Uterus (tissue), 4 donors: ENCODE measurements around the gene CCDC178. TPM values are rescaled to one million over a fixed set of nuclear protein-coding genes. Genes with fewer than 3 reads are reported as not detected.

Experiments used
- DNase-seq, 2 donors: peaks; one replicate each; pipeline ENCODE4 v3.0.0-alpha.2; 2019 to 2020
- H3K27ac ChIP-seq, 2 donors: fragments of 200-600 bp; sonication (generic); 1 replicate in 1 of 2; 2 replicates in 1 of 2; pipeline ENCODE4 v1.5.1; 2016 to 2018
- H3K27me3 ChIP-seq, 2 donors: fragments of 200-600 bp; sonication (generic); one replicate each; pipeline ENCODE4 v1.5.1; 2018 to 2019; ENCODE audit warnings: control low read depth in 1 of 2
- H3K36me3 ChIP-seq, 2 donors: fragments of 200-600 bp; sonication (generic); one replicate each; pipeline ENCODE4 v1.5.1; 2019; ENCODE audit warnings: control low read depth in 1 of 2
- H3K4me1 ChIP-seq, 2 donors: fragments of 200-600 bp; sonication (generic); one replicate each; pipeline ENCODE4 v1.5.1; 2018 to 2019; ENCODE audit warnings: control low read depth in 1 of 2
- H3K4me3 ChIP-seq, 2 donors: fragments of 200-600 bp; sonication (generic); 1 replicate in 1 of 2; 2 replicates in 1 of 2; pipeline ENCODE4 v1.5.1; 2018 to 2019; ENCODE audit warnings: mild to moderate bottlenecking in 1 of 2
- H3K9me3 ChIP-seq, 2 donors: fragments of 200-600 bp; sonication (generic); one replicate each; pipeline ENCODE4 v1.5.1; 2019; ENCODE audit warnings: control low read depth in 1 of 2
- POLR2A ChIP-seq, 2 donors: fragments of 450-650 bp; IDR thresholded peaks; one replicate each; pipeline ENCODE4 v1.6.1; 2016; ENCODE audit warnings: antibody characterized with exemption in 2 of 2, mild to moderate bottlenecking in 1 of 2, moderate library complexity in 1 of 2
- intact Hi-C: fragments of 100-400 bp; cut with DNase I; formaldehyde crosslinking; loops from one replicate; pipeline ENCODE4 v1.15.1; 2023; ENCODE audit warnings: low total_unique reads
- total RNA-seq, 4 donors: library from RNA; depleted of rRNA in 3 of 4; stranded (reverse); fragments of >200 nt in 3 of 4; gene quantifications; one replicate each; pipeline versions ENCODE4 v1.1.0 to v1.2.4, GENCODE V29; 2014 to 2023
- TF ChIP-seq, protein P1 (sequence below), 4 experiments: fragments of 200-600 bp in 2 of 4; fragments of 450-650 bp in 2 of 4; sonication (generic) in 2 of 4; IDR thresholded peaks; one replicate each; pipeline ENCODE4 v1.5.1; 2016 to 2019; ENCODE audit warnings: antibody characterized with exemption in 4 of 4, mild to moderate bottlenecking in 2 of 4, moderate library complexity in 1 of 4
- donor health status: DM: yes; HTN: yes; CAD: no.

Gene CCDC178
- total RNA-seq, 4 donors from 2014 or later = 1.0 to 28.7 (median 8.8) TPM

GRCh38 chr18:33040213-33040612 is 400.3 kb downstream of the CCDC178 start:
- Histone ChIP-seq H3K27ac (no peak overlapping the region), H3K4me3 (no peak overlapping the region), H3K36me3 (no peaks in the 10 kb centered on the region), H3K27me3 (no peaks in the 10 kb centered on the region), H3K4me1 (no peaks in the 10 kb centered on the region), H3K9me3 (no peaks in the 10 kb centered on the region)
- DNase-seq = no peak
- no peak for TF ChIP-seq POLR2A (IDR thresholded peaks at IDR 0.05)
- TF ChIP-seq, protein P1, sequence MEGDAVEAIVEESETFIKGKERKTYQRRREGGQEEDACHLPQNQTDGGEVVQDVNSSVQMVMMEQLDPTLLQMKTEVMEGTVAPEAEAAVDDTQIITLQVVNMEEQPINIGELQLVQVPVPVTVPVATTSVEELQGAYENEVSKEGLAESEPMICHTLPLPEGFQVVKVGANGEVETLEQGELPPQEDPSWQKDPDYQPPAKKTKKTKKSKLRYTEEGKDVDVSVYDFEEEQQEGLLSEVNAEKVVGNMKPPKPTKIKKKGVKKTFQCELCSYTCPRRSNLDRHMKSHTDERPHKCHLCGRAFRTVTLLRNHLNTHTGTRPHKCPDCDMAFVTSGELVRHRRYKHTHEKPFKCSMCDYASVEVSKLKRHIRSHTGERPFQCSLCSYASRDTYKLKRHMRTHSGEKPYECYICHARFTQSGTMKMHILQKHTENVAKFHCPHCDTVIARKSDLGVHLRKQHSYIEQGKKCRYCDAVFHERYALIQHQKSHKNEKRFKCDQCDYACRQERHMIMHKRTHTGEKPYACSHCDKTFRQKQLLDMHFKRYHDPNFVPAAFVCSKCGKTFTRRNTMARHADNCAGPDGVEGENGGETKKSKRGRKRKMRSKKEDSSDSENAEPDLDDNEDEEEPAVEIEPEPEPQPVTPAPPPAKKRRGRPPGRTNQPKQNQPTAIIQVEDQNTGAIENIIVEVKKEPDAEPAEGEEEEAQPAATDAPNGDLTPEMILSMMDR (IDR thresholded peaks at IDR 0.05) = no peak
- intact Hi-C loops = no loop called here

DNA sequence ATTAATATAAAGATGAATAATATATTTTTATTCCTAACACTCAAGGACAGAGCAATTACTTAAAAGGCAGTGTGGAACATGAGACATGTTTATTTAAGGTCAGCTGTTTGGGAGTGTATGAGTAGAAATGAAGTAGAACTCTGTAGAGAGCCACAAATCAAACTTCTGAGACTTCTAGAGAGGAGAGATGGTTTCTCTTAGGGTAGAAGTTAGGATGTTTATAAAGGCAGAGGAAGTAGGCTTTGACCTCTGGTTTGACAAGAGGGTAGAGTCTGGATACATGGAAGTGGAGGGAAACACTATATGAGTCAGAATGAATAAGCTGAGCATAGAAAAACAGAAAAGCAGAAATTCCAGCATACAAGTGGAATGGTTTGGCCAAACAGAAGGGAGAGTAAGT is 405.6 kb downstream of the CCDC178 start:
- H3K36me3 ChIP-seq = no peaks in the 10 kb centered on the region
- H3K27me3 ChIP-seq = no peaks in the 10 kb centered on the region
- no peak overlapping the region for H3K4me3 ChIP-seq
- H3K4me1 ChIP-seq = no peaks in the 10 kb centered on the region
- intact Hi-C loops = no loop called here
- DNase-seq = no peak
- TF ChIP-seq, protein P1 (IDR thresholded peaks at IDR 0.05) = no peak
- no peak for TF ChIP-seq POLR2A (IDR thresholded peaks at IDR 0.05)
- H3K27ac ChIP-seq = no peak overlapping the region
- no peaks in the 10 kb centered on the region for H3K9me3 ChIP-seq

- Histone ChIP-seq H3K27me3 (no peaks in the 10 kb centered on the region), H3K4me1 (no peaks in the 10 kb centered on the region), H3K4me3 (no peak overlapping the region), H3K36me3 (no peaks in the 10 kb centered on the region), H3K27ac (no peak overlapping the region), H3K9me3 (no peaks in the 10 kb centered on the region)
- no peak for DNase-seq
- no peak for TF ChIP-seq POLR2A (IDR thresholded peaks at IDR 0.05)
- TF ChIP-seq, protein P1 (IDR thresholded peaks at IDR 0.05) = no peak
- intact Hi-C loops = no loop called here
Observed at GRCh38 chr18:33034212-33034611, 406.3 kb downstream of the CCDC178 start.

DNA sequence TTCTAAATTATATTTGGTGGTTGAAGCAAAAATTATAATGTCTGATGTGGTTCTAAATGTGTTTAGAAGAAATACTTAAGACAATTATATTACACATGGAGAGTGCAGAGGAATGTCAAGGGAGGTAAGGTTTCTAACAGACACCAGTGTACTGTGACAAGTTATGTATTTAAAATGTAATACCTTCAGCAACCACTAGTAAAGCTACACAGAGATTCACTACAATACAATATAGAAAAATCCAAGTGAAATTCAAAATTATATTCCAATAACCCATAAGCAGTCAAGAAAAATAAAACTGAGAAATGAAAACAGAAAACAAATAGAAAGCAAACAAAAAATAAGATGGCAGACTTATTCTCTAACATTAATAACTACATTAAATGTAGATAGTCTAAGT is 418.2 kb downstream of the CCDC178 start:
- Histone ChIP-seq H3K4me3 (no peak overlapping the region), H3K36me3 (no peaks in the 10 kb centered on the region), H3K4me1 (no peaks in the 10 kb centered on the region), H3K27me3 (no peaks in the 10 kb centered on the region), H3K27ac (no peak overlapping the region), H3K9me3 (no peaks in the 10 kb centered on the region)
- DNase-seq = no peak
- intact Hi-C loops = no loop called here
- TF ChIP-seq, protein P1 (IDR thresholded peaks at IDR 0.05) = no peak
- TF ChIP-seq POLR2A (IDR thresholded peaks at IDR 0.05) = no peak

GRCh38 chr18:33020877-33021276 is 419.6 kb downstream of the CCDC178 start:
- H3K27ac ChIP-seq = no peak overlapping the region
- no peaks in the 10 kb centered on the region for H3K27me3 ChIP-seq
- H3K4me3 ChIP-seq = no peak overlapping the region
- no peak for TF ChIP-seq POLR2A (IDR thresholded peaks at IDR 0.05)
- H3K4me1 ChIP-seq = no peaks in the 10 kb centered on the region
- no peaks in the 10 kb centered on the region for H3K9me3 ChIP-seq
- no peak for DNase-seq
- intact Hi-C loops = no loop called here
- H3K36me3 ChIP-seq = no peaks in the 10 kb centered on the region
